Thymus (tissue), 11 donors: Measurements from ENCODE around the gene CNPY1. TPM values are rescaled to one million over a fixed set of nuclear protein-coding genes. Genes with fewer than 3 reads are reported as not detected.

Experiments
- DNase-seq, 9 donors: peaks; one replicate each; pipeline ENCODE4 v3.0.0-alpha.2; 2013; ENCODE audit warnings: low spot score in 9 of 9, low read depth in 6 of 9, missing footprints in 1 of 9
- H3K27ac ChIP-seq, 2 donors: one replicate each; pipeline ENCODE4 v1.5.1; 2013; ENCODE audit warnings: control low read depth in 1 of 2, low read depth in 1 of 2, low read length in 1 of 2, mild to moderate bottlenecking in 1 of 2, moderate library complexity in 1 of 2
- H3K27me3 ChIP-seq, 2 donors: one replicate each; pipeline ENCODE4 v1.5.1; 2013; ENCODE audit warnings: low read length in 1 of 2; ENCODE audit not compliant: control insufficient read depth in 2 of 2, insufficient read depth in 1 of 2
- H3K36me3 ChIP-seq, 2 donors: one replicate each; pipeline ENCODE4 v1.5.1; 2013; ENCODE audit warnings: low read length in 1 of 2, mild to moderate bottlenecking in 1 of 2, moderate library complexity in 1 of 2; ENCODE audit not compliant: control insufficient read depth in 2 of 2, insufficient read depth in 2 of 2
- H3K4me1 ChIP-seq, 2 donors: one replicate each; pipeline ENCODE4 v1.5.1; 2013; ENCODE audit warnings: low read length in 2 of 2; ENCODE audit not compliant: control insufficient read depth in 2 of 2, insufficient read depth in 2 of 2
- H3K4me3 ChIP-seq, 2 donors: one replicate each; pipeline ENCODE4 v1.5.1; 2013; ENCODE audit warnings: low read length in 2 of 2, control low read depth in 1 of 2, mild to moderate bottlenecking in 1 of 2
- H3K9me3 ChIP-seq, 2 donors: one replicate each; pipeline ENCODE4 v1.5.1; 2013; ENCODE audit warnings: low read length in 1 of 2, mild to moderate bottlenecking in 1 of 2; ENCODE audit not compliant: control insufficient read depth in 2 of 2, insufficient read depth in 1 of 2
- WGBS: extraction: QIAGEN DNeasy Blood & Tissue Kit; methylation state at CpG from one replicate; pipeline ENCODE4 v1.1.7; 2013; 5-methylcytosine and 5-hydroxymethylcytosine counted together
- polyA plus RNA-seq: library from polyadenylated mRNA; stranded (reverse); fragments of 200-250 nt; gene quantifications from one replicate; pipeline ENCODE4 v1.2.3, GENCODE V29; 2013
- total RNA-seq: library from RNA; stranded (reverse); fragments of 120-200 nt; gene quantifications from one replicate; pipeline ENCODE4 v1.2.4, GENCODE V29; 2013
- donor health status: healthy.

CNPY1 gene
- total and polyA plus RNA-seq, 2 donors: 0.05 TPM; not detected in 1

- peaks cover 0 to 26% of the 10 kb centered on the region in 2 donors for H3K27me3 ChIP-seq
- 98% methylated on average over 10 of the region's 10 CpGs for WGBS
These were observed 42.2 kb upstream of the CNPY1 start for GRCh38 chr7:155588468-155588998.

GRCh38 chr7:155587486-155587885 lies 41.1 kb upstream of the CNPY1 start:
- H3K4me3 ChIP-seq: no peak overlapping the region
- DNase-seq: no peak
- no peaks in the 10 kb centered on the region for H3K36me3 ChIP-seq
- peaks cover 26 to 32% of the 10 kb centered on the region in 2 donors for H3K4me1 ChIP-seq
- H3K9me3 ChIP-seq: no peaks in the 10 kb centered on the region
- H3K27ac ChIP-seq: no peak overlapping the region
- 98% methylated on average over 10 of the region's 10 CpGs for WGBS
- peaks cover 2 to 28% of the 10 kb centered on the region in 2 donors for H3K27me3 ChIP-seq

More at GRCh38 chr7:155588468-155588998, 42.2 kb upstream of the CNPY1 start:
- peaks cover 26 to 32% of the 10 kb centered on the region in 2 donors for H3K4me1 ChIP-seq
- H3K27ac ChIP-seq: no peak overlapping the region
- no peak overlapping the region for H3K4me3 ChIP-seq
- DNase-seq: no peak
- H3K9me3 ChIP-seq: no peaks in the 10 kb centered on the region
- H3K36me3 ChIP-seq: no peaks in the 10 kb centered on the region

- H3K9me3 ChIP-seq: no peaks in the 10 kb centered on the region
- peaks cover 26 to 32% of the 10 kb centered on the region in 2 donors for H3K4me1 ChIP-seq
- 97% methylated on average over 14 of the region's 14 CpGs for WGBS
- peaks cover 2 to 30% of the 10 kb centered on the region in 2 donors for H3K27me3 ChIP-seq
- H3K36me3 ChIP-seq: no peaks in the 10 kb centered on the region
- DNase-seq: no peak
- H3K4me3 ChIP-seq: no peak overlapping the region
- H3K27ac ChIP-seq: no peak overlapping the region
These were observed 40.6 kb upstream of the CNPY1 start for GRCh38 chr7:155586843-155587440.

- Histone ChIP-seq H3K4me1 (peaks cover 18 to 23% of the 10 kb centered on the region in 2 donors), H3K27ac (no peak overlapping the region), H3K27me3 (peaks cover 2 to 37% of the 10 kb centered on the region in 2 donors), H3K9me3 (no peaks in the 10 kb centered on the region), H3K36me3 (no peaks in the 10 kb centered on the region), H3K4me3 (no peak overlapping the region)
- 74% methylated on average over 6 of the region's 6 CpGs for WGBS
- peak in 1 of 9 donors; percentile 20 for DNase-seq
These were observed 39.6 kb upstream of the CNPY1 start for GRCh38 chr7:155585951-155586350.

GRCh38 chr7:155585532-155585895 lies 39.2 kb upstream of the CNPY1 start:
- 80% methylated on average over 8 of the region's 8 CpGs for WGBS
- H3K27ac ChIP-seq: no peak overlapping the region
- no peak overlapping the region for H3K4me3 ChIP-seq
- no peaks in the 10 kb centered on the region for H3K9me3 ChIP-seq
- no peak for DNase-seq
- H3K27me3 ChIP-seq: peaks cover 2 to 42% of the 10 kb centered on the region in 2 donors
- no peaks in the 10 kb centered on the region for H3K36me3 ChIP-seq
- peaks cover 14 to 19% of the 10 kb centered on the region in 2 donors for H3K4me1 ChIP-seq

GRCh38 chr7:155584763-155585531 lies 38.6 kb upstream of the CNPY1 start:
- H3K27ac ChIP-seq: no peak overlapping the region
- no peaks in the 10 kb centered on the region for H3K9me3 ChIP-seq
- DNase-seq: peak in 1 of 9 donors; percentile 28
- no peak overlapping the region for H3K4me3 ChIP-seq
- WGBS: 43% methylated on average over 17 of the region's 17 CpGs
- H3K36me3 ChIP-seq: no peaks in the 10 kb centered on the region
- peaks cover 8 to 13% of the 10 kb centered on the region in 2 donors for H3K4me1 ChIP-seq
- H3K27me3 ChIP-seq: peaks cover 2 to 47% of the 10 kb centered on the region in 2 donors

- H3K27ac ChIP-seq: no peak overlapping the region
- peaks cover 7 to 13% of the 10 kb centered on the region in 2 donors for H3K4me1 ChIP-seq
- no peaks in the 10 kb centered on the region for H3K9me3 ChIP-seq
- no peak for DNase-seq
- H3K4me3 ChIP-seq: no peak overlapping the region
- peaks cover 2 to 50% of the 10 kb centered on the region in 2 donors for H3K27me3 ChIP-seq
- no peaks in the 10 kb centered on the region for H3K36me3 ChIP-seq
- 97% methylated on average over 7 of the region's 7 CpGs for WGBS
These were observed 37.9 kb upstream of the CNPY1 start for GRCh38 chr7:155584261-155584660.

- DNase-seq: no peak
- H3K36me3 ChIP-seq: no peaks in the 10 kb centered on the region
- no peak overlapping the region for H3K4me3 ChIP-seq
- no peaks in the 10 kb centered on the region for H3K9me3 ChIP-seq
- H3K4me1 ChIP-seq: peaks cover 7 to 13% of the 10 kb centered on the region in 2 donors
- H3K27me3 ChIP-seq: peaks cover 2 to 50% of the 10 kb centered on the region in 2 donors
- whole genome bisulfite sequencing: 94% methylated on average over 3 of the region's 3 CpGs
- no peak overlapping the region for H3K27ac ChIP-seq
These were observed 37.3 kb upstream of the CNPY1 start for GRCh38 chr7:155583636-155584035.

GRCh38 chr7:155581954-155582353 lies 35.6 kb upstream of the CNPY1 start:
- H3K27ac ChIP-seq: no peak overlapping the region
- DNase-seq: no peak
- H3K4me3 ChIP-seq: no peak overlapping the region
- no peaks in the 10 kb centered on the region for H3K36me3 ChIP-seq
- H3K9me3 ChIP-seq: no peaks in the 10 kb centered on the region
- peaks cover 2 to 61% of the 10 kb centered on the region in 2 donors for H3K27me3 ChIP-seq
- WGBS: 91% methylated on average over 9 of the region's 9 CpGs
- peaks cover 7 to 13% of the 10 kb centered on the region in 2 donors for H3K4me1 ChIP-seq
